ENCODE data around the gene HPDL.

Gene HPDL

DNA sequence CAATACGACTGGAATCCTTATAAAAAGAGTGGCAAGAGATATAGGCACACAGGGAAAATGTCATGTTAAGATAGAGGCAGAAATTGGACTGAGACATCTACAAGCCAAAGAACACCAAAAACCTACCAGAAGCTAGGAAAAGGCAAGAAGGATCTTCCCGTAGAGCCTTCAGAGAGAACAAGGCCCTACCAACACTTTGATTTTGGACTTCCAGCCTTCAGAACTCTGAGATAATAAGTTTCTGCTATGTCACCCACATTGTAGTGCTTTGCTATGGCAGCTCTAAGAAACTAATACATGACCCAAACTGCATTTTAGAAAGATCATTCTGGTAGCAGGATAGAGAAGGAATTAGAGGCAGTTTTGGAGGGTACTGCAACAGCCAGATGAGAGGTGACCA, 37.6 kb downstream of the HPDL start:
- DNase-seq, result no peak
- H3K9me3 Mint-ChIP-seq, result no peaks in the 10 kb centered on the region
- TF ChIP-seq, protein P1, sequence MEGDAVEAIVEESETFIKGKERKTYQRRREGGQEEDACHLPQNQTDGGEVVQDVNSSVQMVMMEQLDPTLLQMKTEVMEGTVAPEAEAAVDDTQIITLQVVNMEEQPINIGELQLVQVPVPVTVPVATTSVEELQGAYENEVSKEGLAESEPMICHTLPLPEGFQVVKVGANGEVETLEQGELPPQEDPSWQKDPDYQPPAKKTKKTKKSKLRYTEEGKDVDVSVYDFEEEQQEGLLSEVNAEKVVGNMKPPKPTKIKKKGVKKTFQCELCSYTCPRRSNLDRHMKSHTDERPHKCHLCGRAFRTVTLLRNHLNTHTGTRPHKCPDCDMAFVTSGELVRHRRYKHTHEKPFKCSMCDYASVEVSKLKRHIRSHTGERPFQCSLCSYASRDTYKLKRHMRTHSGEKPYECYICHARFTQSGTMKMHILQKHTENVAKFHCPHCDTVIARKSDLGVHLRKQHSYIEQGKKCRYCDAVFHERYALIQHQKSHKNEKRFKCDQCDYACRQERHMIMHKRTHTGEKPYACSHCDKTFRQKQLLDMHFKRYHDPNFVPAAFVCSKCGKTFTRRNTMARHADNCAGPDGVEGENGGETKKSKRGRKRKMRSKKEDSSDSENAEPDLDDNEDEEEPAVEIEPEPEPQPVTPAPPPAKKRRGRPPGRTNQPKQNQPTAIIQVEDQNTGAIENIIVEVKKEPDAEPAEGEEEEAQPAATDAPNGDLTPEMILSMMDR (IDR thresholded peaks at IDR 0.05), result no peak
- H3K4me3 Mint-ChIP-seq, result no peak overlapping the region
- H3K4me1 Mint-ChIP-seq, result peaks cover 17% of the 10 kb centered on the region
- no peaks in the 10 kb centered on the region for H3K36me3 Mint-ChIP-seq (ENCODE audit: low read depth)
- H3K27ac Mint-ChIP-seq, result no peak overlapping the region
- H3K27me3 Mint-ChIP-seq (ENCODE audit: low read depth, poor library complexity), result peaks cover 5% of the 10 kb centered on the region

DNA sequence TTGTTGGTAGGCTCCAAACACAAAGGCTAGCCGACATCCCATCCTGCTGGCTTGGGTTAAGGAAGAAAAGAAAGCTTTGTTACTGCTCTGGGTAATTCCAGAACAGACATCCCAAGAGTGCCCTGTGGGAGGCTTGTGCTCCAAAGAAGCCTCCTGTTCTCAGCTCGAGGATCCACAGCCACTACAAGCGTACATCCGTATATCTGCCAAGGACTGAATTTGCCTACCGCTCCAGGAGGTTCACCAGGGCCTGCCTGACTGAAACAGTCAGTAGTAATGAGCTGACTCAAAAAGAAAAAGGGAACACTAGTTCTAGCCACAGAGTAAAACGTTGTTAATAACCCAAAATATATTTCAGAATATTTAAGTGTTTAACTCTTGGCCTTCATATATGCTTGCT, 38.4 kb downstream of the HPDL start:
- H3K27me3 Mint-ChIP-seq (ENCODE audit: low read depth, poor library complexity), result peaks cover 5% of the 10 kb centered on the region
- no peak overlapping the region for H3K4me3 Mint-ChIP-seq
- TF ChIP-seq, protein P1 (IDR thresholded peaks at IDR 0.05), result no peak
- DNase-seq, result no peak
- peaks cover 15% of the 10 kb centered on the region for H3K4me1 Mint-ChIP-seq
- H3K36me3 Mint-ChIP-seq (ENCODE audit: low read depth), result no peaks in the 10 kb centered on the region
- H3K9me3 Mint-ChIP-seq, result no peaks in the 10 kb centered on the region
- H3K27ac Mint-ChIP-seq, result no peak overlapping the region

DNA sequence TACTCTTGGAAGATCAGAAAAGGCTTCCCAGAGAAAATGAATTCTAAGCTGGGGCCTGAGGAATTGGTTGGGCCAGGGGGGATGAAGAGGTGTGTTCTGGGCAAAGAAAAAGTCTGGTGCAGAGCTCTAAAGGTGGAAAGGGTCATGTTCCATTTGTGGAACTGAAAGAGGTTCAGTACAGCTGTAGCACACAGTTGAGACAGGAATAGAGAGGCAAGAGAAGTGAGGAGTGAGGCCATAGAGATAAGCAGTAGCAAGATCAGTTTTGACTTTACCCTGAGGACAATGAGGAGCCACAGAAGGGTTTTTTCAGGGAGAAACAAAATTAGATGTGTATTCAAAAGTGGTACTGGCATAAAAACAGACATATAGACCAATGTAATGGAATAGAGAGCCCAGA, 43.9 kb downstream of the HPDL start:
- Mint-ChIP-seq H3K4me3 (no peak overlapping the region), H3K9me3 (no peaks in the 10 kb centered on the region), H3K4me1 (no peaks in the 10 kb centered on the region)

DNA sequence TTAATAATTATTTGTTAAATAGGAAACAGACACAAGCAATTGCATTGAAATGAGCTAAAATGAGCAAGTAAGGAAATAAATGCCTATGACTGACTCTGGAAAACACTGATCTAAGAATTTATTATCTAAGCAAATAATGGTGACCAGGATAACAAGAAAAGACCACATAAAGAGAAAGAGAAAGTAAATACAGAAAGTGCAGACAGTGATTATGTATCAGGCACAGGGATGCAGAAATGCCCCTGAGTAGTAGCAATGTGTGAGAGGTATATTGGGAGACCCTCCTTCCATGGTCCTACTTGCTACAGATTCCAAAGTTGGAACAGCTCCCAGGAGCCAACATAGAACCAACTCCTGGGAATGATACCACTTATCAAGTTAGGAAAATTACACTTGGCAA, 46.9 kb downstream of the HPDL start:
- Mint-ChIP-seq H3K9me3 (no peaks in the 10 kb centered on the region), H3K27ac (no peak overlapping the region), H3K27me3 (ENCODE audit: low read depth, poor library complexity) (peaks cover 23% of the 10 kb centered on the region), H3K36me3 (ENCODE audit: low read depth) (peaks cover 4% of the 10 kb centered on the region), H3K4me3 (no peak overlapping the region), H3K4me1 (no peaks in the 10 kb centered on the region)
- no peak for DNase-seq
- TF ChIP-seq, protein P1 (IDR thresholded peaks at IDR 0.05), result no peak

More for the DNA sequence above, 43.9 kb downstream of the HPDL start:
- TF ChIP-seq, protein P1 (IDR thresholded peaks at IDR 0.05), result no peak
- DNase-seq, result no peak
- no peak overlapping the region for H3K27ac Mint-ChIP-seq
- peaks cover 20% of the 10 kb centered on the region for H3K27me3 Mint-ChIP-seq (ENCODE audit: low read depth, poor library complexity)
- no peaks in the 10 kb centered on the region for H3K36me3 Mint-ChIP-seq (ENCODE audit: low read depth)

DNA sequence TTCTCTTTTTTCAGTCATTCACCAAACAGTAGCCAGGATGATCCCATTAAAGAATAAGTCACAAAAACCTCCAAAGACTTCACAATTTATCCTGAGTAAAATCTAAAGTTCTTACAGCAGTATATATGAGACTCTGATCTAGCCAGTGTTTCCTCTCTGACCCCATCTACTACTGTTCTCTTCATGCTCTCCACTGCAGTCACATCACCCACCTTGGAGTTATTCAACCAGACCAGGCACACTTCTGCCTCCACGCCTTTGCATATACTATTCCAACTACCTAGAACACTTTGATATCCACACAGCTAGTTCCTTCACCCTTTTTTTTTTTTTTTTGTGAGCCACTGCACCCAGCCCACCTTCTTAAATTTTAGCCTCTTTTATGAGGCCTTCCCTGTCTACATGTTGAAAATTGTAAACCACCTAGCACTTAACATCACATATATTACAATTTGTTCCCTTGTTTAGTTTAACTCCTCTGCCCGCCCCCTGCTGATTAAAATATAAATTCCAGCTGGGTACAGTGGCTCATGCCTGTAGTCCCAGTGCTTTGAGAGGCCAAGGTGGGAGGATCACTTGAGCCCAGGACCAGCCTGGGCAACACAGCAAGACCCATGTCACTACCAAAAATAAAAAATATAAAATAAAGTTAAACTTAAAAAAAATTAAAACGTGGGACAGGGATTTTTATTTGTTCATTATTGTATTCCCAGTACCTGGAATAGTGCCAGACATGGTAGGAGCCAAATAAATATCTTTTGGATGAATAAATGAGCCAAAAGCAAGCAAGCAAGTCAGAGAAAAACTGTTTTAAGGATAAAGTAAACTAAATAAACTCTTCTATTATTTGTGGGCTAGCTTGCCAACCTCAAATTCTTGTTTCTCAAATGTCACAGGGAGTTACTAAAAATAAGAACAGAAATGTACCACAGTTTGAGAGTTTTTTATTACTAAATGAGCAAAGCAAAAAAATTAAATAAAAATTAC, 48.7 kb downstream of the HPDL start:
- no peak for DNase-seq
- Mint-ChIP-seq H3K36me3 (ENCODE audit: low read depth) (peaks cover 4% of the 10 kb centered on the region), H3K9me3 (no peaks in the 10 kb centered on the region), H3K27ac (peak overlapping the region; percentile 7), H3K27me3 (ENCODE audit: low read depth, poor library complexity) (peaks cover 23% of the 10 kb centered on the region), H3K4me1 (no peaks in the 10 kb centered on the region), H3K4me3 (no peak overlapping the region)
- TF ChIP-seq, protein P1 (IDR thresholded peaks at IDR 0.05), result no peak

DNA sequence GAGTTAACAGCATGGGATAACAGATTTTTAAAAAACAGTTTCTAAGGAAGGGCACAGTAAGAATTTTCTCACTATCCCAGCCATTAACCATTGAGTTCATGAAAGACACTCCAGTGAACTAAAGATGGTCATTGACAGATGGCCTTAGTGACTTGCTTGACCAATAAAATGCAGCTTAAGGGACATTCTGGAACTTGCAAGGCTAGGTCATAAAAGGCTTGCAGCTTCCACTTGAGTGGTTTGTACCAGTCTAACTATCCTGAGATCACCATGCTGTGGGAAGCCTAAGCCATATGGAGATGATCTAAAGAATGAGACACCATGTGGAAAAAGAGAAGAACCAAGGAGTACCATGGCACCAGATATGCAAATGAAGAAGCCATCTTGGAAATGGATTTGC, 51.5 kb downstream of the HPDL start:
- no peak overlapping the region for H3K4me3 Mint-ChIP-seq
- TF ChIP-seq, protein P1 (IDR thresholded peaks at IDR 0.05), result no peak
- H3K27ac Mint-ChIP-seq, result no peak overlapping the region
- peaks cover 16% of the 10 kb centered on the region for H3K27me3 Mint-ChIP-seq (ENCODE audit: low read depth, poor library complexity)
- no peaks in the 10 kb centered on the region for H3K9me3 Mint-ChIP-seq
- peaks cover 4% of the 10 kb centered on the region for H3K36me3 Mint-ChIP-seq (ENCODE audit: low read depth)
- no peak for DNase-seq
- H3K4me1 Mint-ChIP-seq, result no peaks in the 10 kb centered on the region
